ENCODE results near the gene ILK. TPM values are rescaled to one million over a fixed set of nuclear protein-coding genes. Genes with fewer than 3 reads are reported as not detected.

The ILK gene
- polyA plus RNA-seq, 3 donors: 159 to 167 (median 159) TPM

GRCh38 chr11:6631361-6631890 is 27.9 kb downstream of the ILK start:
- no peak for DNase-seq

- DNase-seq: no peak
These were observed 28.8 kb downstream of the ILK start for GRCh38 chr11:6632116-6633073.

- no peak for DNase-seq
These were observed 30.1 kb downstream of the ILK start for GRCh38 chr11:6633422-6634408.

- DNase-seq: no peak
These were observed 31.0 kb downstream of the ILK start for GRCh38 chr11:6634534-6634933.

- no peak for DNase-seq
These were observed 31.7 kb downstream of the ILK start for GRCh38 chr11:6635082-6635932.

- DNase-seq: no peak
These were observed 32.9 kb downstream of the ILK start for GRCh38 chr11:6636480-6636879.

- no peak for DNase-seq
These were observed 34.3 kb downstream of the ILK start for GRCh38 chr11:6637871-6638270.

- DNase-seq: no peak
These were observed 34.9 kb downstream of the ILK start for GRCh38 chr11:6638429-6638828.

- no peak for DNase-seq
These were observed 36.7 kb downstream of the ILK start for GRCh38 chr11:6640036-6640984.

- DNase-seq: no peak
These were observed 37.6 kb downstream of the ILK start for GRCh38 chr11:6640985-6641701.

GRCh38 chr11:6642957-6643356 is 39.4 kb downstream of the ILK start:
- no peak for DNase-seq

GRCh38 chr11:6646071-6646470 is 42.5 kb downstream of the ILK start:
- no peak for DNase-seq

- DNase-seq: peak; percentile 71
These were observed 43.0 kb downstream of the ILK start for GRCh38 chr11:6646576-6646917.

GRCh38 chr11:6646918-6647679 is 43.5 kb downstream of the ILK start:
- no peak for DNase-seq

- no peak for DNase-seq
These were observed 44.3 kb downstream of the ILK start for GRCh38 chr11:6647836-6648235.

- no peak for DNase-seq
These were observed 44.9 kb downstream of the ILK start for GRCh38 chr11:6648501-6648900.

- no peak for DNase-seq
These were observed 46.5 kb downstream of the ILK start for GRCh38 chr11:6650104-6650503.

GRCh38 chr11:6650980-6651379 is 47.4 kb downstream of the ILK start:
- no peak for DNase-seq

- no peak for DNase-seq
These were observed 48.6 kb downstream of the ILK start for GRCh38 chr11:6652182-6652581.
